Measurements from ENCODE around the gene KLK5.
"Not testable (repeated sequence)": the region's sequence is repeated elsewhere in the genome, so short reads cannot be mapped to it uniquely, and the experiment has no call there.

The KLK5 gene

DNA sequence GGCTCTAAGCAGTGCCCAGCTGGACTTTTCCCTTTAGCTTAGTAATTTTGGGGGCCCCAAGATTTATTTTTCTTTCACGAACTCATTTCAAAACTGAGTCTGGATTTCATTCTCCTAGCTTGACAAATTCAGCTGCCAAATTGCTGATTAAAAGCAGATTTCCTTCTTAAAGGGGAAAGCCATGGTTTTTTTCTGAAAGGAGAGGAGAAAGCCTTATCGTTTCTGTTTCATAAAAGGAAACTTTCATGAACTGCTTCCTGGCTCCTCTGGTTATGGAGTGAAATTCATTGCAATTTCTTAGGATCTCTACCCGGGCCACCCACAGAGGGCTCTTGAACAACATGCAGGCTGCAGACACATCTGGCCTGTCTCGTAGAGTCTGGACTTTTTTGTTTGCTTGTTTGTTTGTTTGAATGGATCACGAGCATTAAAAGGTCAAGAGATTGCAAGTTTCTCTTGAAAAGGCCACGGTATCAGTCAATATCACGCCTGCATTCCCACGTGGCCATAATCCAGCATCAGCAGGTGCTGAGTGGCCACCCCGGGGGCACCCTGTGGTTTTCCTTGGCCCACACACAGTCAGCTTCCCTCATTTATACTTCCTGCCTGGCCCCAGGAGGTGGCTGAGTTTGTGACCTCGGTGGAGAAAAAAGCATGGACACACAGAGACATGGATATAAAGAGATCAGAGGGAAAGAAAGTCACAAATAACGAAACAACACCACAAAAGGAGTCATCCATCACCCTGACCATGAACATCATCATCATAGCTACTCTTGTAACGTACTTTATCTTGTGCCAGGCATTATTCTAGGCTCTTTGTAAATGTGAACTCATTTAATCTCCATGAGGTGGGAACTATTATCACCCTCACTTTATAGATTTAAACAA is 31.2 kb downstream of the KLK5 start:
- no peak for DNase-seq

DNA sequence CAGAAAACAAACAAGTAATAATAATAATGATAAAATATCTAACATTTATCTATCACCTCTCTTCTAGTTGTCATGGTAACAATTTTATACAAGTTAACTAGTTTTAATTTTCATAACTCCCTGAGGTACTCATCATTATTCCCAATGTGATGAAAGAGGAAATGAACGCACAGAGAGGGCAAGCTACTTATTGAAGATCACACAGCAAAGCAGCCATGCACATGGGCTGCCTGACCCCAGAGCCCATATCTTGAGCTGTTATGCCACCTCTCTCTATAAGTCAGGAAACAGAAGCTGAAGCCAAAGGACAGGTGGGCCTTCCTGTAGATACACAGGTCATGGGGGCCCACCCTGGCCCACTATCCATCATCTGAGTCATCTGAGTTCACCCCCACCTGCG is 36.8 kb downstream of the KLK5 start:
- DNase-seq = no peak

DNA sequence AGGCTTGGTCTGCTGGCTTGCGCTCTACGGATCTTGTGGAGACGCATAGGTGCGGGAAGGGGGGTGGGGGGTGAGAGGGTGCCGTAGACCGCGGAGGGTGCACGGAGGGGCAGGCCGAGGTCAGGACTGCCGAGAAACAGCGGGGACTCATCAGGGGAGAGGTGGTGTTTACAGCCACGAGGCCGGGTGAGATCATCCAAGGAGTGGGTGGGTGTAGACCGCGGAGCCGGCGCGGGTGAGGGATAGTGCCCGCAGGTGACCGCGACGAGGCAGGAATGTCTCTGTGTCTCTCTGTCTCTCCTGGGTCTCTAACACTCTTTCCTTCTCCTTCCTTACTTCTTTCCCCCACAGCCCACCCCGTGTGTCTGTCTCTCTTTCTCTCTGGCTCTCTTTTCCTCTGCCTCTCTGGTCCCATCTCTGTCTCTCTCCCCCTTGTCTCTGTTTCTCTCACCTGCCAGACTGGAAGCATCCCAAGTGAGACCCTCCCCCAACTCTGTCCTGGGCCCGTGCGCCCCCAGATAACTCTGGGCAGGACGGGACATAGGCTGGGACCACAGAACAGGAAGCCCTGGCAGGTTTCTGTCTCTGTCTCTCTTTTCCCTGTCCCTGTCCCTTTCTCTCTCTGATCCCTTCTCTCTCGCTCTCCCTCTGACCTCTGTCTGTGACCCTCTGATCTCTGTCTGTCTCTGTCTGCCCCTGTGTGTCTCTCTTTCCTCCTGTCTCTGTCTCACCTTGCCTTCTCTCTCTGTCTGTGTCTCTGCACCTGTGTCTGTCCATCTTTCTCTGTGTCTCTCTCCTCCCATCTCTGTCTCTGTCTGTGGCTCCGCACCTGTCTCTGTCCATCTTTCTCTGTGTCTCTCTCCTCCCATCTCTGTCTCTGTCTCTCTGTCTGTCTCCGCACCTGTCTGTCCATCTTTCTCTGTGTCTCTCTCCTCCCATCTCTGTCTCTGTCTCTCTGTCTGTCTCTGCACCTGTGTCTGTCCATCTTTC is 39.8 kb downstream of the KLK5 start:
- DNase-seq = no peak

DNA sequence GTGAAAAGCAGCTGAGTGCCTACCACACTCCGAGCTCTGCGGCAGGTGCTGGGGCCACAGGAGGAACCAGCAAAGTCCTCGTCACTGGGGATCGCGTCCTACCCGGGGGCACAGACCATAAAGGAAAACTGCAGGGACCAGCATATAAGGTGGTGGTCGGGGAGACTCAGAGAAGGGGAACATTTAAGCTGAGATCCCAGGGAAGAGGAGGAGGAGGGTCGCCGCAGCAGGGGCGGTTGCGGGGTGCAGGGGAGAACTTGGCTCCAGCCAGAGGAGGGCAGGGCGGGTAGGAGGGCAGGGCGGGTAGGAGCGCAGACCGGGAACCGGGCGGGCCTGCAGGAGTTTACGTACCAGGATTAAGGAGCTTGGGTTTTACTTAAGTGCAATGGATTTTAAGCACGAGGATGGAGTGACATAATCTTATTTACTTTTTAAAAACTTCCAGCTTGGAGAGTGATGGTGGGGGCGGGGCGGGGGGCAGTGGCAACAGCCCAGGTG is 40.7 kb downstream of the KLK5 start:
- DNase-seq = no peak

DNA sequence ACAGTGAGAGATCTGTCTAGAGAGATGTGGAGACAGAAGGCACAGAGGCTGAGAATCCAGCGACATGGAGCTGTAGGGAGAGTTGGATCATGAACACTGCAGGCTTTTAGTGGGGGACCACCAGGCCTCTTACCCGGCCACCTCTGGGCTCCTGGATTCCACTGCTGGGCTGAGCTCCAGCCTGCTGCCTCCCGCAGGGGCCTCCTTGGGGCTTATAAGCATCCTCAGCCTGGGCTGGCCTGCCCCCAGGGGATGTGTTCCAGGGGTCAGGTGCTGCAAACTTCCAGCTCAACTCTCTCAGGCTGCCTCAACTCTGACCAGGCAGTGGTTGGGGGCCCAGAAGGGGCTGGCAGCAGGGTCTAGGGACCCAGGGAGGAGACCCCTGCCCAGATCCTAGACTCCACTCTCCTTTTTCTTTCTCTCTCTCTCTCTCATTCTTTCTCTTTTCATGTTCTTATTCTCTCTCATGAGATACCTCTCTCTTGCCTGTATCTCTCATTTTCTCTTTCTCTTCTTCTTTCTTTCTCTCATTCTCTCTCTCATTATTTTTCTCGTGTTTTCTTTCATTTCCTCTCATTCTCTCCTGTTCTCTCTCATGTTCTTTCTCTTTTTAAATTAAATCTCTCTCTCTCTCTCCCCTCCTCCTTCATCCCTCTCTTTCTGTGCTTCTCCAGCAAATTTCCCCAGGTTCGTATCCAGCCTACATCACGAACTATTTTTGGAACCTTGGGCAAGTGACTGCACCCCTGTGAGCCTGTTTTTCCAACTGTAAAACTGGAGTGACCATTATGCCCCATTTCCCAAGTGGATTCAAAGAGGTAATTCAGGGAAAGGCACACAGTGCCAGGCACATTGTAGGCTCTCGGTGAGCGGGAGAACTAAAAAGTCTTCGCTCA is 41.4 kb downstream of the KLK5 start, which contains the start of gene KLK4:
KLK4 (minus strand) TSS at position 190 of the 896 bp plus-strand sequence. CDS start 657 bp downstream, outside the sequence.
- DNase-seq = no peak

DNA sequence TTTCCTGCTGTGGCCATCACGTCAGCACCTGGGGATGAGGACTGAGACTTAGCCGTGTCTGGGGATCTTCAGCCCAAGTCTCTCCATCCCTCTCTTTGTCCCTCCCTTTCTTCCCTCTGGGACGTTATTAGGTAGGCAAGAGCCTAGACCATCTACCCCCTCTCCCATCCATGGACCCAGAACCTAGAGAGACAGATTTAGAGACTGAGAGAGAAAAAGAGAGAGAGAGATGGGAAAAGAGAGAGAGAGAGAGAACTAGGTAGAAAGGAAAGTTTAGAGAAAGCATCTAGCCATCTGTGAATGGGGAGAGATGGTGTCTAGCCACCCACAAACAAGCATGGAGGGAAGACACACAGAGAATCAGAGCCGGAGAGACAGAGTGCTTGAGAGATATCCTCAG is 42.1 kb downstream of the KLK5 start:
- DNase-seq = no peak

DNA sequence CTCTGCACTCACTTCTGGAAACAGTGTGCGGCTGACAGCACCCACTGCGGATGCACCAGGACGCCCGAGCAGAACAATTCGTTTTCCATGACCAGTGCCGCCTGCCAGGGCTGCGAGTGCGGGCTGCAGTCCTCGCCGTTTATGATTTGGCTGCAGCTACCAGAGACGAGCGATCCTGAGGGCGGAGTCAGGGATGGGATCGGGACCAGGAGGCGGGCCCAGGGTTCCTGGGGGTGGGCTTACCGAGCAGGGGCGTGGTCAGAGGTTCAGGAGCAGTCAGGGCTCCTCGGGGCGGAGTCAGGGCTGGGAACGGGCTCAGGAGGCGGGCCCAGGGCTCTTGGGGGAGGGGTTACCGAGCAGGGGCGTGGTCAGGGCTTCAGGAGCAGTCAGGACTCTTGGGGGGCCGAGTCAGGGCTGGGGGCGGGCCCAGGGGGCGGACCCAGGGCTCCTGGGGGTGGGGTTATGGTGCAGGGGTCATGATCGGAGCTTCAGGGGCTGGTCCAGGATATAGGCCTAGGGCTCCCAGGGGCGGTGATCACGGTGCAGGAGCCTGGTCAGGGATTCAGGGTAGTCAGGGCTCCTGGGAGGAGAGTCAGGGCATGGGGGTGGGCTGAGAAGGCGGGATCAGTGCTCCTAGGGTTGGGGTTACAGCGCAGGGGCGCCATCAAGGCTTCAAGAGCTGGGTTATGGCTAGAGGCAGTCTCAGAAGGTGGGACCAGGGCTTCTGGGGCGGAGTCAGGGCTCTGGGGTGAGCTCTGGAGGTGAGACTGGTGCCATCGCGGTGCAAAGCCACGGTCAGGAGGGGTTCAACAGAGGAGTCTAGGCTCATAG is 43.4 kb downstream of the KLK5 start:
- peak; percentile 39 for DNase-seq

DNA sequence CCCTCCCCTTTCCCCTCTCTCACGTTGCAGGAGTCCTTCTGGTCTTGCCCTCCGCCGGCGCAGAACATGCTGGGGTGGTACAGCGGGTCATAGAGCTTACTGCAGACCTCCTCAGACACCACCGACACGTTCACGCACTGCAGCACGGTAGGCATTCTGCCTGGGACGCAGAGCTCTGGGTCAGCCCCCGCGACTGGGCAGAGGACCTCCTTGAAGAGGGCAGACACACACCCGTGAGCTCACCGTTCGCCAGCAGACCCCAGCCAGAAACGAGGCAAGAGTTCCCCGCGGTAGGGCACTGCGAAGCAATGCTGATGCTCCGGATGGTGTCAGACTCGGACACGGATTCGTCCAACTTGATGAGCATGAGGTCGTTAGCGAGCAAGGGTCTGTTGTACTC is 44.5 kb downstream of the KLK5 start:
- DNase-seq = no peak

DNA sequence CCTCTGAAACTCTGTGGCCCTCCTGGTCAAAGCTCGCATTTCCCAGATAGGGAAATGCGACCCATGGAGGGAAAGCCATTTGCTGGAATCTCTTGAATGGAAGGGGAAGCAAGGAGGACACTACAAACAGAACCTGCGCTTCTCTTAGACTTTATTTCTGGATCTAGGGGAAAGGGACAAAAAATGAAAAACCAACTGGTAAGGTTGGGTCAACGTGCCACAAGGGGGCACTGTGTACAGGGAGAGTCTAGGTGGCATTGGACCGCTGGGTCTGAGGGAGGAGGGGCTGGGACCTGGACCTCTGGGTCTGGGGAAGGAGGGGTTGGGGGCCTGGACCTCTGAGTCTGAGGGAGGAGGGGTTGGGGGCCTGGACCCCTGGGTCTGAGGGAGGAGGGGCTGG is 46.6 kb downstream of the KLK5 start:
- peak; percentile 42 for DNase-seq

DNA sequence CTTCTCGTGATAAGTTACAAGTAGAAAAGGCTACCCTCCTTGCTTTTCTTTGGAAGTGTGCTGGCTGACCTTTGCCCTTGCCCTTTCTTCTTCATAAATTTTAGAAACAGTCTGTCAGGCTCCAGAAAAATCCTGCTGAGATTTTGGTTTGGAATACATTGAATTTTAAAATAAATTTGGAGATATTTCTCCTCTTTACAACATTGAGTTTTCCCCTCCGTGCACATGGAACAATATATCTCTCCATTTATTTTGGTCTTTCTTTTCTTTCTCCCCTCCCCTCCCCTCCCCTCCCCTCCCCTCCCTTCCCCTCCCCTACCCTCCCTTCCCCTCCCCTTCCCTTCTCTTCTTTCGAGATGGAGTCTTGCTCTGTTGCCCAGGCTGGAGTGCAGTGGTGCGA is 50.2 kb downstream of the KLK5 start:
- no peak for DNase-seq

DNA sequence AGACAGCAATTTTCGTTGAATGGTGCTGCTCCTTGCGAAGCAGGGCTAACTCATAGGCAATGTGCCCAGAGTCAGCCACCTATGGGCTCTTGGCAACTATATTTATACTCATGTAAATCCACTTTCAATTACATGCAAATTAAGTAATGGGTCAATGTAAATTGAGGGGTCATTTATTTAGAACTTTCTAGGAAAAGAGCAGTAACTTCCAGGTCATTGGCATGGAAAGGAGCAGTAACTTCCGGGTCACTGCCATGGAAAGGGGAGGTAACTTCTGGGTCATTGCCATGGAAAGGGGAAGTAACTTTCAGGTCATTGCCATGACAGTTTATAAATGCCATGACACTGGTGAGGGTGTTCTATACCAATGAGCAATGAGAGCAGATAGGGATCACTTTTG is 53.3 kb downstream of the KLK5 start:
- DNase-seq = no peak

DNA sequence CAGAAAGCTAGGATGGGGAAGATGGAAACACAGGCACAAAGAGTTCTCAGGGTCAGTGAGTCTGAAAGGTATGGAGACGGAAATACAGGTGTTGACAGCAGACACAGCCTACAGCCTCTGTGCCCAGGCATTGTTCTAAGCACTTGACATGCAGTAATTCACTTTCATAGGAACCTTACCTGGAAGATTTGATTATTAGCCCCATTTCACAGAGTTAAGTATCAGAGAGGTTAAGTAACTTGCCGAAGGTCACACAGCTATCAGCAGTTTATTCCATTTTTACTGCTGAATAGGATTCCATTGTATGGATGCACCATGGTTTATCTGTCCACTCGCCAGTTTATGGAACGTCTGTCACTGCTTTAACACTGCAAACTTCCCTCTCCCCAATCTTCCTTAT is 54.8 kb downstream of the KLK5 start:
- DNase-seq = no peak

DNA sequence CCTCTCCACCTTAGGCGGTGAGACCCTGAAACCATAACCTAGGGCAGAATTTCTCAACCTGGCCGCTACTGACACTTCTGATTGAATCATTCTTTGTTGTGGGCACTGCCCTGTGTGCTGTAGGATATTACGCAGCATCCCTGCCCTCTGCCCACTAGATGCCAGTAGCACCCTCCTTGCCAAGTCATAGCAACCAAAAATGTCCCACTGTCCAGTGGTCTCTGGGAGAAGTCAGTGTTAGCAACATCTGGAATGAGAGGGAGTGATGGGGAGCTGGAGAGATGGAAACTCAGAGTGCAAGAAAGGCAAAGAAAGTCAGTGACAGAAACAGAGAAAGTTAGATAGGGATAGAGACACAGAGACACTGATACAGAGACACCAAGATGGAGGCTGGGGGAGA is 55.2 kb downstream of the KLK5 start:
- DNase-seq = no peak

DNA sequence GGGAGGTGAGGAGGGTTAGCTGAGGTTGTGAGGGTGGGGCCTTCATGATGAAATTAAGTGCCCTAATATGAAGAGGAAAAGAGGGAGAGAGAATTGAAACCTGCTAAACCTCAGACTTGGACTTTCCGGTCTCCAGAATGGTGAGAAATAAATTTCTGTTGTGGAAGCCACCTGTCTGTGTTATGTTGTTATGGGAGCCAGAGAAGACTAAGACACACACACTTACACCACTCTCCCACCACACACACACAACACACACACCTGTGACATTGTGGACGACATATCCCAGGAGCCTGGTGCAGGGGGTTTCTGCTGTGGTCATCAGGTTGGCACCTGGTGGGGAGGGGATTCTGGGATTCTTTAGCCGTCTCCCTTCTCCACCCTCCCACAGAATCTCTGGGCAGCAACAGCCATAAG is 55.6 kb downstream of the KLK5 start:
- no peak for DNase-seq

DNA sequence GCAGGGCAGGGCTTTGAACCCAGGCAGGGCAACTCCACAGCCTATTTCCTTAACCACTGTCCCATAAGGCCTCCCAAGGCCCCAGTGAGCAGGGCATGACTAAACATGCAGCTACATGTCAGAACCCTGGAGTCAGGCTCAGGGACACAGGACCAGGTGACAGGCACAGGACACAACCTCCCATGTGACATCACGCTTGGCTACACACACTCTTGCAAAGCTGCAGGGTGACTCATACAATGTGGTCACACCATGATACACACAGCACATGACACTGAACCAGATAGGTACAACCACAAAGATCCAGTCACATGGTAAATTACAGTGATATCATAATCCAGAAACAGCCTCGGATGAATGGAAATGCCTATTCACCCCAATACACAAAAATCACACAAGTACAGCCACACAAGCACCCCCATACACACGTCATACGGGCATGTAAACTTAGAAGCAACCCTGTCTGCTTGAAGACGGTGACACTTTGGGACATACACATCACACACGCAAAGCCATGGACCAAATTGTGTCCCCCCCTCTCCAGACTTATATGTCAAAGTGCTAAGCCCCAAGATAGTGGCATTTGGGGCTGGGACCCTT is 56.1 kb downstream of the KLK5 start:
- no peak for DNase-seq

DNA sequence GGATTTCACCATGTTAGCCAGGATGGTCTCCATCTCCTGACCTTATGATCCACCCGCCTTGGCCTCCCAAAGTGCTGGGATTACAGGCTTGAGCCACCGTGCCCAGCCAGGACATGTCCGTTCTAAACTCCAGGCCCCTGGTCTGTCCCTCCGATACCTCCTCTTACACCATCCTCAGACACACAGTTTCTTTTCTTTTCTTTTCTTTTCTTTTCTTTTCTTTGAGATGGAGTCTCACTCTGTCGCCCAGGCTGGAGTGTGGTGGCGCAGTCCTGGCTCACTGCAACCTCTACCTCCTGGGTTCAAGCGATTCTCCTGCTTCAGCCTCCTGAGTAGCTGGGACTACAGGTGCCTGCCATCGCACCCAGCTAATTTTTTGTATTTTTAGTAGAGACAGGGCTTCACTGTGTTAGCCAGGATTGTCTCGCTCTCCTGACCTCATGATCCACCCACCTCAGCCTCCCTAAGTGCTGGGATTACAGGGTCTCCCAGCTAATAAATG is 56.7 kb downstream of the KLK5 start:
- DNase-seq = not testable (repeated sequence)

DNA sequence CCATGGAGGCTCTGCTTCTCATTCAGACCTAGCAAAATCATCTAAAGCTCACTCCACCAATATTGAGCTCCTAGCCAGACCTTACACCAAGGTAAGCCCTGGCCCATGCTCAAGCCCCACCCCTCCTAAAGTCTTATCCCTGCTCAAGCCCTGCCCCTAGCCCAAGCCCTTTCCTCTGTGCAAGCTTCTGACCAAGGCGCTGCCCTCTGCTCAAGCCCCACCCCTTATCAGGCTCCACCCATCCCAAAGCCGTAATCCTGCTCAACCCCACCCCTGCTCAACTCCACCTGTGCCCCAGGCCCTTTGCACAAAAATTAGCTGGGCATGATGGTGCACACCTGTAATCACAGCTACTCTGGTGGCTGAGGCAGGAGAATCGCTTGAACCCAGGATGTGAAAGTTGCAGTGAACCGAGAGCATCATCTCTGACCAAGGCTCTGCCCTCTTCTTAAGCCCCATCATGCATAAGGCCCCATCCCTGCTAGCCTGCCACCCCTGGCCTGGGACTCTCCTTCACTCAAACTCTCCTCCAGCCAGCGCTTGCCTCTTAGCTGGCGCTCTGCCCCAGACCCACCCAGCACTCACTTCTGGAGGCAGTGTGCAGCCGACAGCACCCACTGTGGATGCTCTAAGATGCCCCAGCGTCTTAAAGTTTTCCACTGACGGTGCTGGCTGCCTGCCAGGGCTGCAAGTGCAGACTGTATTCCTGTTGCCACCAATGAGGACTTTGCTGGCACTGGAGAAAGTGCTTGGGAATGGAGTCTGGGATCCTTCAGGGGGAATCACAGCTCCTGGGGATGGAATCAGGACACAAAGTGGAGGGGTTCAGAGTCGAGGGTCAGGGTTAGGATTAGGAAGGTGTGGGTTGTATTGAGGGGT is 58.1 kb downstream of the KLK5 start:
- no peak for DNase-seq
